Neural cell (in vitro differentiated cells): ENCODE data around the gene ZNF853. TPM values are rescaled to one million over a fixed set of nuclear protein-coding genes. Genes with fewer than 3 reads are reported as not detected.

Source experiments
- H2AFZ ChIP-seq: fragments of 200-600, 300-800 bp; sonication (generic), shearing (Covaris generic); 2 replicates; pipeline ENCODE4 v1.6.0; 2014; ENCODE audit warnings: low read depth, mild to moderate bottlenecking, antibody characterized with exemption, low read length, moderate library complexity
- H3F3A ChIP-seq: fragments of 200-600 bp; shearing (Covaris generic); 2 replicates; pipeline ENCODE4 v1.6.1; 2016; ENCODE audit warnings: mild to moderate bottlenecking, moderate library complexity, mixed read lengths, antibody characterized with exemption, low read length; ENCODE audit not compliant: insufficient read depth, poor library complexity, severe bottlenecking
- H3K27ac ChIP-seq: fragments of 200-600, 300-800 bp; sonication (generic), shearing (Covaris generic); 2 replicates; pipeline ENCODE4 v1.5.1; 2014; ENCODE audit warnings: mild to moderate bottlenecking, low read length, moderate library complexity
- H3K27me3 ChIP-seq: fragments of 300-800, 200-600 bp; sonication (generic), shearing (Covaris generic); 2 replicates; pipeline ENCODE4 v1.6.0; 2014; ENCODE audit warnings: mild to moderate bottlenecking, low read depth, low read length, moderate library complexity; ENCODE audit not compliant: insufficient read depth
- H3K36me3 ChIP-seq: fragments of 300-800, 200-600 bp; sonication (generic), shearing (Covaris generic); 2 replicates; pipeline ENCODE4 v1.5.1; 2014; ENCODE audit warnings: mild to moderate bottlenecking, antibody characterized with exemption, low read length, moderate library complexity; ENCODE audit not compliant: insufficient read depth
- H3K4me2 ChIP-seq: fragments of 300-800, 200-600 bp; sonication (generic), shearing (Covaris generic); 2 replicates; pipeline ENCODE4 v1.6.0; 2014; ENCODE audit warnings: mild to moderate bottlenecking, low read length
- H3K4me3 ChIP-seq: fragments of 300-800, 200-600 bp; sonication (generic), shearing (Covaris generic); 2 replicates; pipeline ENCODE4 v1.5.1; 2014; ENCODE audit warnings: mild to moderate bottlenecking, low read length, moderate library complexity
- H3K79me2 ChIP-seq: fragments of 200-600 bp; shearing (Covaris generic); replicated peaks from 2 replicates; pipeline ENCODE4 v1.6.0; 2014; ENCODE audit warnings: mild to moderate bottlenecking, low read length, moderate library complexity; ENCODE audit not compliant: insufficient read depth
- H3K9ac ChIP-seq: fragments of 300-800, 200-600 bp; sonication (generic), shearing (Covaris generic); 2 replicates; pipeline ENCODE4 v1.6.1; 2016; ENCODE audit warnings: mild to moderate bottlenecking, low read length, mixed read lengths
- H3K9me2 ChIP-seq: fragments of 200-600 bp; shearing (Covaris generic); 2 replicates; pipeline ENCODE4 v1.6.1; 2016; ENCODE audit warnings: mild to moderate bottlenecking, low read length, mixed read lengths; ENCODE audit not compliant: insufficient read depth
- H3K9me3 ChIP-seq: fragments of 200-600, 300-800 bp; sonication (generic), shearing (Covaris generic); 2 replicates; pipeline ENCODE4 v1.6.1; 2016; ENCODE audit warnings: mild to moderate bottlenecking, mixed run types, low read length, moderate library complexity, mixed read lengths
- H4K20me1 ChIP-seq: fragments of 200-600 bp; shearing (Covaris generic); 2 replicates; pipeline ENCODE4 v1.6.1; 2016; ENCODE audit warnings: mild to moderate bottlenecking, mixed run types; ENCODE audit not compliant: insufficient read depth
- CTCF ChIP-seq: fragments of 450-650 bp; IDR thresholded peaks from 2 replicates; pipeline ENCODE4 v1.5.1; 2014; ENCODE audit warnings: antibody characterized with exemption, mild to moderate bottlenecking, moderate library complexity; ENCODE audit not compliant: poor library complexity, severe bottlenecking
- EP300 ChIP-seq: fragments of 450-650 bp; conservative IDR thresholded peaks from 2 replicates; pipeline ENCODE4 v1.6.1; 2014; ENCODE audit warnings: antibody characterized with exemption, mild to moderate bottlenecking, moderate library complexity; ENCODE audit not compliant: poor library complexity, severe bottlenecking
- EZH2 ChIP-seq: fragments of 200-600, 300-800 bp; shearing (Covaris generic), sonication (generic); IDR thresholded peaks from 2 replicates; pipeline ENCODE4 v1.6.1; 2014; ENCODE audit warnings: antibody characterized with exemption, low read length, borderline replicate concordance, mild to moderate bottlenecking; ENCODE audit not compliant: insufficient read depth, poor library complexity, severe bottlenecking
- MXI1 ChIP-seq: fragments of 450-650 bp; conservative IDR thresholded peaks from 2 replicates; pipeline ENCODE4 v1.6.1; 2014; ENCODE audit warnings: antibody characterized with exemption, mild to moderate bottlenecking; ENCODE audit not compliant: poor library complexity, severe bottlenecking
- POLR2AphosphoS5 ChIP-seq: IDR thresholded peaks from 2 replicates; pipeline ENCODE4 v1.6.1; 2012
- RAD21 ChIP-seq: fragments of 450-650 bp; conservative IDR thresholded peaks from 2 replicates; pipeline ENCODE4 v1.6.1; 2014; ENCODE audit warnings: antibody characterized with exemption, mild to moderate bottlenecking, moderate library complexity
- SMC3 ChIP-seq: fragments of 450-650 bp; conservative IDR thresholded peaks from 2 replicates; pipeline ENCODE4 v1.6.1; 2014; ENCODE audit warnings: antibody characterized with exemption, mild to moderate bottlenecking, moderate library complexity; ENCODE audit not compliant: poor library complexity
- TAF1 ChIP-seq: IDR thresholded peaks from 2 replicates; pipeline ENCODE4 v1.6.1; 2012; ENCODE audit warnings: low read depth
- polyA plus RNA-seq: library from polyadenylated mRNA; depleted of rRNA; stranded (reverse); fragments of >200 nt; gene quantifications from 2 replicates; pipeline ENCODE4 v1.2.3, GENCODE V29; 2014
- TF ChIP-seq, protein P1 (sequence below): IDR thresholded peaks from 2 replicates; pipeline ENCODE4 v1.6.1; 2012; ENCODE audit warnings: borderline replicate concordance

ZNF853 gene
- polyA plus RNA-seq, 1 donor from 2014 or later, result 8.7 TPM

DNA sequence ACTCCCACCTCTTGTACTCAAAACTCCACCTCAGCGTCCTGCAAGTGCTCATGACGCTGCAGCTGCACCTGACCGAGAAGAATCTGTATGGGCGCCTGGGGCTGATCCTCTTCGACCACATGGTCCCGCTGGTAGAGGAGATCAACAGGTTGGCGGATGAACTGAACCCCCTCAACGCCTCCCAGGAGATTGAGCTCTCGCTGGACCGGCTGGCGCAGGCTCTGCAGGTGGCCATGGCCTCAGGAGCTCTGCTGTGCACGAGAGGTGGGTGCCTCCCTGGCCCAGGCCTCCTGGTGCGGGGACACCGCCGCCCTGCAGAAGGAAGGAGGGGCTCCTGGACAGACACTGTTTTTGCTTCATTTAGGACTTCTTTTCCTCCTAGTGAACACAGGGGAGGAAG is 15.3 kb upstream of the ZNF853 start:
- Histone ChIP-seq H3F3A (no peaks in the 10 kb centered on the region), H2AFZ (no peak overlapping the region), H3K27me3 (no peaks in the 10 kb centered on the region), H3K9me2 (no peaks in the 10 kb centered on the region), H3K9me3 (no peaks in the 10 kb centered on the region), H3K27ac (no peak overlapping the region), H3K79me2 (no peaks in the 10 kb centered on the region), H3K9ac (no peak overlapping the region), H4K20me1 (no peaks in the 10 kb centered on the region), H3K4me2 (no peak overlapping the region), H3K36me3 (no peaks in the 10 kb centered on the region), H3K4me3 (no peak overlapping the region)
- TF ChIP-seq MXI1, result no peak
- no peak for TF ChIP-seq RAD21
- no peak for TF ChIP-seq EP300
- no peak for TF ChIP-seq CTCF
- TF ChIP-seq EZH2, result no peak
- TF ChIP-seq TAF1, result no peak
- TF ChIP-seq SMC3, result no peak
- TF ChIP-seq, protein P1, sequence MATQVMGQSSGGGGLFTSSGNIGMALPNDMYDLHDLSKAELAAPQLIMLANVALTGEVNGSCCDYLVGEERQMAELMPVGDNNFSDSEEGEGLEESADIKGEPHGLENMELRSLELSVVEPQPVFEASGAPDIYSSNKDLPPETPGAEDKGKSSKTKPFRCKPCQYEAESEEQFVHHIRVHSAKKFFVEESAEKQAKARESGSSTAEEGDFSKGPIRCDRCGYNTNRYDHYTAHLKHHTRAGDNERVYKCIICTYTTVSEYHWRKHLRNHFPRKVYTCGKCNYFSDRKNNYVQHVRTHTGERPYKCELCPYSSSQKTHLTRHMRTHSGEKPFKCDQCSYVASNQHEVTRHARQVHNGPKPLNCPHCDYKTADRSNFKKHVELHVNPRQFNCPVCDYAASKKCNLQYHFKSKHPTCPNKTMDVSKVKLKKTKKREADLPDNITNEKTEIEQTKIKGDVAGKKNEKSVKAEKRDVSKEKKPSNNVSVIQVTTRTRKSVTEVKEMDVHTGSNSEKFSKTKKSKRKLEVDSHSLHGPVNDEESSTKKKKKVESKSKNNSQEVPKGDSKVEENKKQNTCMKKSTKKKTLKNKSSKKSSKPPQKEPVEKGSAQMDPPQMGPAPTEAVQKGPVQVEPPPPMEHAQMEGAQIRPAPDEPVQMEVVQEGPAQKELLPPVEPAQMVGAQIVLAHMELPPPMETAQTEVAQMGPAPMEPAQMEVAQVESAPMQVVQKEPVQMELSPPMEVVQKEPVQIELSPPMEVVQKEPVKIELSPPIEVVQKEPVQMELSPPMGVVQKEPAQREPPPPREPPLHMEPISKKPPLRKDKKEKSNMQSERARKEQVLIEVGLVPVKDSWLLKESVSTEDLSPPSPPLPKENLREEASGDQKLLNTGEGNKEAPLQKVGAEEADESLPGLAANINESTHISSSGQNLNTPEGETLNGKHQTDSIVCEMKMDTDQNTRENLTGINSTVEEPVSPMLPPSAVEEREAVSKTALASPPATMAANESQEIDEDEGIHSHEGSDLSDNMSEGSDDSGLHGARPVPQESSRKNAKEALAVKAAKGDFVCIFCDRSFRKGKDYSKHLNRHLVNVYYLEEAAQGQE, result no peak
- TF ChIP-seq POLR2AphosphoS5, result no peak

DNA sequence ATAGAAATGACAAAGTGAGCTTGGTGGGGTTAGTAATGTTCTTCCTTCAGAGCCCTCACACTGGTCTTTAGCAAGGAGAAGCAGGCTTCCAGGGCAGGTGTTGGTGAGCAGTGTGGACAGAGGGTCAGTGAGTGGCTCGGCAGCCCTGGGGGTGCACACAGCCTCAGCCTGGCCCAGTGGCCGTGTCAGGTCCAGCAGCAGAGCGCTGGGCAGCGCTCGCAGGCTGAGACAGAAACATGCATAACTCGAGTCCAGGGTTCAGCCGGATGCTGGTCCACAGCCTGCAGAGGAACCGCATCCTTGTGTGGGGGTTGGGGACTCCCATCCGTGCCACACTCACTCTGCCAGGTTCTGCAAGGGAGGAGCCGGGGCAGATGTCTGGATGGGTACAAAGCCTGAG is 11.0 kb upstream of the ZNF853 start:
- Histone ChIP-seq H3K27me3 (no peaks in the 10 kb centered on the region), H3K4me3 (no peak overlapping the region), H2AFZ (no peak overlapping the region), H3K9me2 (no peaks in the 10 kb centered on the region), H3K27ac (no peak overlapping the region), H3K4me2 (no peak overlapping the region), H3K9me3 (no peaks in the 10 kb centered on the region), H4K20me1 (no peaks in the 10 kb centered on the region), H3F3A (no peaks in the 10 kb centered on the region), H3K36me3 (no peaks in the 10 kb centered on the region), H3K79me2 (no peaks in the 10 kb centered on the region), H3K9ac (no peak overlapping the region)
- TF ChIP-seq EP300 (no peak), TAF1 (no peak), SMC3 (no peak), CTCF (no peak), MXI1 (no peak), EZH2 (no peak), POLR2AphosphoS5 (no peak), RAD21 (no peak)
- TF ChIP-seq, protein P1, result no peak
